Measurements from ENCODE around the gene SCGB1D2. TPM values are rescaled to one million over a fixed set of nuclear protein-coding genes. Genes with fewer than 3 reads are reported as not detected.

SCGB1D2 gene
- total and polyA plus RNA-seq, 2 experiments from 2014 or later, result not detected

DNA sequence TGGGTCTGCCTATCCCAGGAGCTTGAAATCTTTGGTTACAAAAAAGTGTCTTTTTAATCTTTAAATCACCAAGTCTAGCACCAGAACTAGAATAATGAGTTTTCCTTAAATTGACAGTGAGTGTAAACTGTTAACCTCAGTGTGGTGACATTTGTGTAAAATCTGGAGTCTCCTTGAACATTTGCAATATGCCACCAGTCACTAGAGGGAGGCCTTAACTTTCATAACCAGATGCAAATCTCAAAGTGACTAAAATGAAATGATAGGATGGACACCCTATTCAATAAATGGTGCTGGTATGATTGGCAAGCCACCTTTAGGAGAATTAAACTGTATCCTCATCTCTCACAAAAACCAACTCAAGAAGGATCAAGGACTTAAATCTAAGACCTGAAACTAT, 8.3 kb upstream of the SCGB1D2 start:
- no peaks in the 10 kb centered on the region for H3K36me3 ChIP-seq (replicated peaks; ENCODE audit: insufficient read depth, low read depth)
- no peaks in the 10 kb centered on the region for H3K4me1 ChIP-seq (ENCODE audit: insufficient read depth)
- DNase-seq (ENCODE audit: low spot score), result no peak
- H3K27me3 ChIP-seq, result peaks cover 6% of the 10 kb centered on the region
- TF ChIP-seq, protein P1, sequence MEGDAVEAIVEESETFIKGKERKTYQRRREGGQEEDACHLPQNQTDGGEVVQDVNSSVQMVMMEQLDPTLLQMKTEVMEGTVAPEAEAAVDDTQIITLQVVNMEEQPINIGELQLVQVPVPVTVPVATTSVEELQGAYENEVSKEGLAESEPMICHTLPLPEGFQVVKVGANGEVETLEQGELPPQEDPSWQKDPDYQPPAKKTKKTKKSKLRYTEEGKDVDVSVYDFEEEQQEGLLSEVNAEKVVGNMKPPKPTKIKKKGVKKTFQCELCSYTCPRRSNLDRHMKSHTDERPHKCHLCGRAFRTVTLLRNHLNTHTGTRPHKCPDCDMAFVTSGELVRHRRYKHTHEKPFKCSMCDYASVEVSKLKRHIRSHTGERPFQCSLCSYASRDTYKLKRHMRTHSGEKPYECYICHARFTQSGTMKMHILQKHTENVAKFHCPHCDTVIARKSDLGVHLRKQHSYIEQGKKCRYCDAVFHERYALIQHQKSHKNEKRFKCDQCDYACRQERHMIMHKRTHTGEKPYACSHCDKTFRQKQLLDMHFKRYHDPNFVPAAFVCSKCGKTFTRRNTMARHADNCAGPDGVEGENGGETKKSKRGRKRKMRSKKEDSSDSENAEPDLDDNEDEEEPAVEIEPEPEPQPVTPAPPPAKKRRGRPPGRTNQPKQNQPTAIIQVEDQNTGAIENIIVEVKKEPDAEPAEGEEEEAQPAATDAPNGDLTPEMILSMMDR (IDR thresholded peaks at IDR 0.05; ENCODE audit: poor library complexity), result peak; percentile 18
- no peak for TF ChIP-seq EZH2phosphoT487 (IDR thresholded peaks at IDR 0.05; ENCODE audit: low read depth, severe bottlenecking, unreplicated experiment)
- TF ChIP-seq EZH2 (IDR thresholded peaks at IDR 0.05; ENCODE audit: borderline replicate concordance), result no peak
- no peak overlapping the region for H3K4me2 ChIP-seq
- H2AFZ ChIP-seq, result no peak overlapping the region
- no peaks in the 10 kb centered on the region for H3K9me3 ChIP-seq (ENCODE audit: low read depth)
- H3K79me2 ChIP-seq, result no peaks in the 10 kb centered on the region
- no peak overlapping the region for H3K4me3 ChIP-seq
- H3K9me2 ChIP-seq (replicated peaks; ENCODE audit: insufficient read depth), result no peaks in the 10 kb centered on the region
- H4K20me1 ChIP-seq (ENCODE audit: insufficient read depth, poor library complexity, severe bottlenecking), result no peaks in the 10 kb centered on the region
- H3K27ac ChIP-seq, result no peak overlapping the region

DNA sequence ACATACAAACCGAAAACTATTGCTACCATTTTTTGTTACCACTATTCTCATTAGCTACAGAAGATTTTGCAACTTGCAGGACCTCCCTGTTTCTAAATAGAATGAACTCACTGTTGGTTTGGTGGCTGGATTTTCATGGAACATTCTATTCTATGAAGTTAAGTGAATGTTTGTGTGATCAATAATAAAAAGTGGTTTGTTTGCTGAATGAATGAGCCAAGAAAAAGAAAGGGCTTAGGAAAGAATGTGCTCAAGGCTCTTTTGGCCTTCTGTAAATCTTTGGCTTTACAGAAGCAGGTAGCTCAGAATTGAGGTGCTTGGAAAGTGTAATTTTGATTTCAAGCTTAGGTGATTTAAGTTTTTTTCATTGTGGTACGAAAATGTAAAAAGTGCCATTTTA, 5.9 kb upstream of the SCGB1D2 start:
- Histone ChIP-seq H3K79me2 (no peaks in the 10 kb centered on the region), H3K27me3 (peaks cover 6% of the 10 kb centered on the region), H3K27ac (no peak overlapping the region), H3K4me2 (no peak overlapping the region), H3K9me2 (replicated peaks; ENCODE audit: insufficient read depth) (no peaks in the 10 kb centered on the region), H2AFZ (no peak overlapping the region), H3K36me3 (replicated peaks; ENCODE audit: insufficient read depth, low read depth) (no peaks in the 10 kb centered on the region), H4K20me1 (ENCODE audit: insufficient read depth, poor library complexity, severe bottlenecking) (no peaks in the 10 kb centered on the region), H3K9me3 (ENCODE audit: low read depth) (no peaks in the 10 kb centered on the region), H3K4me3 (no peak overlapping the region), H3K4me1 (ENCODE audit: insufficient read depth) (no peaks in the 10 kb centered on the region)
- WGBS (ENCODE audit: low lambda C conversion rate, missing lambda C conversion rate), result 82% methylated on average over 2 of the region's 2 CpGs
- DNase-seq (ENCODE audit: low spot score), result no peak
- TF ChIP-seq EZH2 (IDR thresholded peaks at IDR 0.05; ENCODE audit: borderline replicate concordance) (no peak), EZH2phosphoT487 (IDR thresholded peaks at IDR 0.05; ENCODE audit: low read depth, severe bottlenecking, unreplicated experiment) (no peak)
- TF ChIP-seq, protein P1 (IDR thresholded peaks at IDR 0.05; ENCODE audit: poor library complexity), result no peak

DNA sequence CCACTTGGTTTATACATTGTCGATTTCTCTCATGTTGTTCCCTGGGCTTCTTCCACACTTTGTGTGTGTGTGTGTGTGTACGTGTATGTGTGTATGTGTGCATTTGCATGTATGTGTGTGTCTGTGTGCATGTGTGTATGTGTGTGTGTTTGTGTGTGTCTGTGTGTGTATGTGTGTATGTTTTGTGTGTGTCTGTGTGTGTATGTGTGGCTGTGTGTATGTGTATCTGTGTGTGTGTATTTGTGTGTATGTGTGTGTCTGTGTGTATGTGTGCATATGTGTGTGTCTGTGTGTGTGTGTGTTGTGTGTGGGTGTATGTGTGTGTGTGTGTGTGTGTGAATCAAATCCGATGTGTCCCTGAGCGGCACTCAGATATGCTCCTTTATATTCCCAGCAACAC, 4.5 kb upstream of the SCGB1D2 start:
- Histone ChIP-seq H3K9me3 (ENCODE audit: low read depth) (no peaks in the 10 kb centered on the region), H3K27me3 (peaks cover 6% of the 10 kb centered on the region), H3K4me2 (no peak overlapping the region), H3K36me3 (replicated peaks; ENCODE audit: insufficient read depth, low read depth) (no peaks in the 10 kb centered on the region), H4K20me1 (ENCODE audit: insufficient read depth, poor library complexity, severe bottlenecking) (no peaks in the 10 kb centered on the region), H3K4me3 (no peak overlapping the region), H3K4me1 (ENCODE audit: insufficient read depth) (no peaks in the 10 kb centered on the region), H3K79me2 (no peaks in the 10 kb centered on the region), H3K9me2 (replicated peaks; ENCODE audit: insufficient read depth) (no peaks in the 10 kb centered on the region), H2AFZ (no peak overlapping the region), H3K27ac (no peak overlapping the region)
- WGBS (ENCODE audit: low lambda C conversion rate, missing lambda C conversion rate), result 75% methylated on average over 4 of the region's 4 CpGs
- no peak for TF ChIP-seq EZH2 (IDR thresholded peaks at IDR 0.05; ENCODE audit: borderline replicate concordance)
- TF ChIP-seq EZH2phosphoT487 (IDR thresholded peaks at IDR 0.05; ENCODE audit: low read depth, severe bottlenecking, unreplicated experiment), result no peak
- TF ChIP-seq, protein P1 (IDR thresholded peaks at IDR 0.05; ENCODE audit: poor library complexity), result no peak
- DNase-seq (ENCODE audit: low spot score), result no peak

DNA sequence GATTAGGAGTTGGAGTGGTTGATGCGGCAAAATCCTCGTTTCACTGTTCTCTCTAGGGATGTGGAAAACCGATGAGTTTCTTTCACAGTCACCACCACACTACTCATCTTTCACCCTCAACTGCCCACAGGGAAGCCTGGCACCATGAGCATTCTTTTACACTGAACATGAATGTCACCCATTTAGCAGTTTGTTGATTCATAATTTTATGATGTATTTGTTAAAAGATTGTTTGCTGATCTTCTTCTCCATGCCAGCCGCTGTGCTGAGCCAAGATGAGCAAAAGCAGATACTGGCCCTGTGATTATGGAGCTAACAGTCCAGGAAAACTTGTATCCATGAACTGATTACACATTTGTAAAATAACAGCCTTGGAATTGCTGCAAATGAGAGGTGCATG, 3.9 kb upstream of the SCGB1D2 start:
- Histone ChIP-seq H2AFZ (no peak overlapping the region), H3K36me3 (replicated peaks; ENCODE audit: insufficient read depth, low read depth) (no peaks in the 10 kb centered on the region), H3K4me2 (no peak overlapping the region), H3K9me2 (replicated peaks; ENCODE audit: insufficient read depth) (no peaks in the 10 kb centered on the region), H3K4me3 (no peak overlapping the region), H3K79me2 (no peaks in the 10 kb centered on the region), H3K4me1 (ENCODE audit: insufficient read depth) (no peaks in the 10 kb centered on the region), H3K9me3 (ENCODE audit: low read depth) (no peaks in the 10 kb centered on the region), H4K20me1 (ENCODE audit: insufficient read depth, poor library complexity, severe bottlenecking) (no peaks in the 10 kb centered on the region), H3K27me3 (peaks cover 6% of the 10 kb centered on the region), H3K27ac (no peak overlapping the region)
- TF ChIP-seq EZH2phosphoT487 (IDR thresholded peaks at IDR 0.05; ENCODE audit: low read depth, severe bottlenecking, unreplicated experiment) (no peak), EZH2 (IDR thresholded peaks at IDR 0.05; ENCODE audit: borderline replicate concordance) (no peak)
- TF ChIP-seq, protein P1 (IDR thresholded peaks at IDR 0.05; ENCODE audit: poor library complexity), result no peak
- WGBS (ENCODE audit: low lambda C conversion rate, missing lambda C conversion rate), result 88% methylated on average over 4 of the region's 4 CpGs
- DNase-seq (ENCODE audit: low spot score), result no peak

Data from hepatocyte (in vitro differentiated cells).